ENCODE results near the gene DTHD1. TPM values are rescaled to one million over a fixed set of nuclear protein-coding genes. Genes with fewer than 3 reads are reported as not detected.

DTHD1 gene
- total RNA-seq, 4 donors from 2014 or later = 0.21 to 0.32 TPM; not detected in 2

DNA sequence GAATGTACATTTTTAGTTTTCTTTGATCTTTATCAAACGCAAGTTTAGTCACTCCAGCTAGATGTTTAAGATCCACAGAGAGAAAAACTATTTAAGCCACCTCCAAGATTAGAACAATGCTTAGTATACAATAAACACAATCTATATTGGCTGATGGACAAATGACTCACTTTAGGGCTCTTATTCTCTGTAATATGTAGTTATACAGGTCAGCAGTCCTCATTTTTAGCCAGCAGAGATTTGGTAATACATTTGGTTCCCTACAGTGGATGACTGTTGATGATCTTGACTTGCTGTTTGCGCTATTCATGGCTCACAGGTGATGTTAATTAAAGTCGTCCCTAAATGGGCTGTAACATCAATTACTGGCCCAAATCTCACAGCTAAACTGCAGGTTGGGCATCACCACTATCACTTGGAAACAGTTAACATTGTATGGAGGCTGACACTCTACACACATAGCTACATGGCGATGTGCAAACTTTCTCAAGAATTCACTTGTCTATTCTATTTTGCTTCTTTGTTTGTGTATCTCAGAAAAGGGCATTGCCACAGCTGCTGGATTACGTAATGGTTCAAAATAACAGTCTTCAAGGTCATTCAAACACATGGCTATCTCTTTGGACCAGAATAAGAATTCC, 11.8 kb upstream of the DTHD1 start:
- Histone ChIP-seq H3K27me3 (no peaks in the 10 kb centered on the region), H3K4me1 (peaks cover 8% of the 10 kb centered on the region), H3K36me3 (no peaks in the 10 kb centered on the region), H3K9me3 (no peaks in the 10 kb centered on the region), H3K4me3 (no peak overlapping the region), H3K27ac (no peak overlapping the region)
- DNase-seq (ENCODE audit: low spot score in 2 of 2) = no peak
- no peak for TF ChIP-seq POLR2A (IDR thresholded peaks at IDR 0.05)
- 75% methylated on average over 5 of the region's 5 CpGs for WGBS

GRCh38 chr4:36273276-36273675, 8.1 kb upstream of the DTHD1 start:
- TF ChIP-seq POLR2AphosphoS5 (IDR thresholded peaks at IDR 0.05) (no peak), POLR2A (IDR thresholded peaks at IDR 0.05) (no peak), CTCF (IDR thresholded peaks at IDR 0.05) (no peak), EP300 (IDR thresholded peaks at IDR 0.05) (no peak)
- no peaks in the 10 kb centered on the region for H3K9me3 ChIP-seq
- no peaks in the 10 kb centered on the region for H3K27me3 ChIP-seq
- H3K4me1 ChIP-seq = peaks cover 5% of the 10 kb centered on the region
- no peaks in the 10 kb centered on the region for H3K36me3 ChIP-seq
- DNase-seq (ENCODE audit: low spot score in 2 of 2) = no peak
- H3K4me3 ChIP-seq = no peak overlapping the region
- no peak overlapping the region for H3K27ac ChIP-seq
- WGBS = 82% methylated on average over 4 of the region's 4 CpGs

DNA sequence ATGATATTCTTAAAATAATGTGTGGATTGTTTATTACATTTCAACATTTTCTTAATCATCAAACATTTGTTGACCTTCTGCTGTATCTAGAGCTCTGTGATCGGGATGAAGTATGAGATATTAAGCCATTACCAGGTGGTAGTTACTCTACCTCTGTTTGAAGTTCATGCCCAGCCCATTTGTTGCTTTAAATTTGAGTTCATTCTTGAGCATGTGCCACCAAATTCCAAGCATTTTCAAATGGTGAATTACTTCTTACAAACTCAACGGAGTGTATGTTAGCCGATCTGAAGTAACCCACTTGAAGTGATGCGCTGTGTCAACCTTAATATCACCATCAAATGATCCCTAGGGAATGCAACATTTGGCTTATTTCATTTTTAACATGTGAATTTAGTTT, 7.3 kb upstream of the DTHD1 start:
- Histone ChIP-seq H3K36me3 (no peaks in the 10 kb centered on the region), H3K4me3 (no peak overlapping the region), H3K27ac (no peak overlapping the region), H3K9me3 (no peaks in the 10 kb centered on the region), H3K27me3 (no peaks in the 10 kb centered on the region), H3K4me1 (peaks cover 5% of the 10 kb centered on the region)
- TF ChIP-seq POLR2A (IDR thresholded peaks at IDR 0.05) (no peak), CTCF (IDR thresholded peaks at IDR 0.05) (no peak), POLR2AphosphoS5 (IDR thresholded peaks at IDR 0.05) (no peak), EP300 (IDR thresholded peaks at IDR 0.05) (no peak)
- DNase-seq (ENCODE audit: low spot score in 2 of 2) = no peak
- WGBS = 64% methylated on average over 4 of the region's 4 CpGs

GRCh38 chr4:36277533-36277932, 3.9 kb upstream of the DTHD1 start:
- Histone ChIP-seq H3K27me3 (no peaks in the 10 kb centered on the region), H3K27ac (no peak overlapping the region), H3K36me3 (no peaks in the 10 kb centered on the region), H3K4me1 (peaks cover 12% of the 10 kb centered on the region), H3K9me3 (no peaks in the 10 kb centered on the region), H3K4me3 (no peak overlapping the region)
- TF ChIP-seq POLR2A (IDR thresholded peaks at IDR 0.05) (no peak), EP300 (IDR thresholded peaks at IDR 0.05) (no peak), POLR2AphosphoS5 (IDR thresholded peaks at IDR 0.05) (no peak), CTCF (IDR thresholded peaks at IDR 0.05) (no peak)
- 85% methylated on average over 4 of the region's 4 CpGs for WGBS
- DNase-seq (ENCODE audit: low spot score in 2 of 2) = no peak

DNA sequence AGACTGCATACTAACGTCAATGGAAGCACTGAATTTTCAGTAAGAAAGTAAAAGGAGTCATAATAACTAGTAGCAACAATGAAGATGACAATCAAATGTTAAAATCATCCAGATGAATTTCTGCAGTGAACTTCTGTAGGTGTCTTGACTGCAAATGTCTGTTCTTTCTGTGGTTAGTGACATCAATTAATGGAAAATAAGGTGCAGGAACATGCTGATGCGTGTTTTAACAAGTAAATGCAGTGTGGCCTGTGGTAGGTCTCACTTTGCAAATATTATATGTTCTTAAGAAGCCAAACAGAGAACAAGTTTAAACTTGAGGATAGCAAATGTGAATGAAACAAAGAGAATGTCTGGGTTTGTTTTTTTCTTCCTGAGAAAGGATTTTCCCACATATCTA, 2.6 kb upstream of the DTHD1 start:
- H3K27me3 ChIP-seq = no peaks in the 10 kb centered on the region
- no peak for TF ChIP-seq CTCF (IDR thresholded peaks at IDR 0.05)
- no peak for TF ChIP-seq EP300 (IDR thresholded peaks at IDR 0.05)
- no peak for TF ChIP-seq POLR2A (IDR thresholded peaks at IDR 0.05)
- no peak for TF ChIP-seq POLR2AphosphoS5 (IDR thresholded peaks at IDR 0.05)
- no peaks in the 10 kb centered on the region for H3K36me3 ChIP-seq
- WGBS = 58% methylated on average over 2 of the region's 2 CpGs
- no peak for DNase-seq (ENCODE audit: low spot score in 2 of 2)
- no peak overlapping the region for H3K27ac ChIP-seq
- no peaks in the 10 kb centered on the region for H3K9me3 ChIP-seq
- no peak overlapping the region for H3K4me3 ChIP-seq
- peaks cover 12% of the 10 kb centered on the region for H3K4me1 ChIP-seq

- Histone ChIP-seq H3K36me3 (no peaks in the 10 kb centered on the region), H3K9me3 (no peaks in the 10 kb centered on the region), H3K4me1 (peaks cover 12% of the 10 kb centered on the region), H3K27me3 (no peaks in the 10 kb centered on the region), H3K27ac (no peak overlapping the region), H3K4me3 (no peak overlapping the region)
- no peak for DNase-seq (ENCODE audit: low spot score in 2 of 2)
- WGBS = 34% methylated on average over 4 of the region's 4 CpGs
- TF ChIP-seq CTCF (IDR thresholded peaks at IDR 0.05) = no peak
- TF ChIP-seq EP300 (IDR thresholded peaks at IDR 0.05) = no peak
- TF ChIP-seq POLR2AphosphoS5 (IDR thresholded peaks at IDR 0.05) = no peak
- TF ChIP-seq POLR2A (IDR thresholded peaks at IDR 0.05) = no peak
These were observed 861 bp upstream of the DTHD1 start for GRCh38 chr4:36280555-36280954.
